SKM-1 treated with dmso at 0.1 percent for 144 hours (cell line): ENCODE data around the gene TMC7.

ENCODE experiments used
- DNase-seq: peaks from one replicate; lab custom pipeline; 2025; ENCODE audit not compliant: unreplicated experiment; lab: John Stamatoyannopoulos, UW

TMC7 gene

GRCh38 chr16:19086322-19087199, 102.8 kb downstream of the TMC7 start:
- DNase-seq = peak; percentile 85

- no peak for DNase-seq
Measured at GRCh38 chr16:19088341-19088916, 104.7 kb downstream of the TMC7 start.

GRCh38 chr16:19089410-19089955, 105.7 kb downstream of the TMC7 start:
- DNase-seq = no peak

- DNase-seq = no peak
Measured at GRCh38 chr16:19090916-19091315, 107.2 kb downstream of the TMC7 start.

GRCh38 chr16:19092653-19093410, 109.1 kb downstream of the TMC7 start:
- DNase-seq = no peak

- no peak for DNase-seq
Measured at GRCh38 chr16:19093631-19094541, 110.2 kb downstream of the TMC7 start.

- DNase-seq = no peak
Measured at GRCh38 chr16:19094542-19095365, 111.0 kb downstream of the TMC7 start.

- DNase-seq = no peak
Measured at GRCh38 chr16:19095654-19096053, 111.9 kb downstream of the TMC7 start.

- no peak for DNase-seq
Measured at GRCh38 chr16:19098173-19098572, 114.4 kb downstream of the TMC7 start.

- no peak for DNase-seq
Measured at GRCh38 chr16:19102187-19102872, 118.6 kb downstream of the TMC7 start.

GRCh38 chr16:19104607-19105006, 120.9 kb downstream of the TMC7 start:
- DNase-seq = no peak

GRCh38 chr16:19105131-19105530, 121.4 kb downstream of the TMC7 start:
- no peak for DNase-seq

GRCh38 chr16:19105891-19106624, 122.3 kb downstream of the TMC7 start:
- DNase-seq = no peak

GRCh38 chr16:19106625-19107020, 122.9 kb downstream of the TMC7 start:
- no peak for DNase-seq

- DNase-seq = peak; percentile 27
Measured at GRCh38 chr16:19108409-19109287, 124.9 kb downstream of the TMC7 start.

GRCh38 chr16:19109288-19109664, 125.5 kb downstream of the TMC7 start:
- DNase-seq = no peak

GRCh38 chr16:19110537-19111360, 127.0 kb downstream of the TMC7 start:
- DNase-seq = no peak
